ENCODE results near the gene BTF3.

The BTF3 gene

DNA sequence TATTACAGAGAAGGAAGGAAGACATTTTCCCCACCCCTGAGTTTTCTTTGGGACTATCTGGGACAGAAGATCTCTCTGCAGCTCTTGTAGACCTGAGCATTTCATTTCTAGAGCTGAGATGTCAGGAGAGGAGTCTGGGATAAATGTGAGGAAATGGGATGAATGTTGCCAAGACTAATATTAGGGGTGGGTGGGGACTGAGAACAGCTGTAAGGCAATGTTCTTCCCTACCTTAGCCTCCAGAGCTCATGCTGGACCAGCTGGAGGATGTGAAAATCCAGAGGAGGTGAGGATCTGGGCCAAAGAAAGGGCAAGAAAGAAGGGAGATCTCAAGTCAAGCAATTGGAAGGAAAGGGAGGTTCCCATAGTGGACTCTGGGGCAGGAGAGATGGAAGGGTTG lies 26.6 kb upstream of the BTF3 start:
- no peaks in the 10 kb centered on the region for H3K36me3 ChIP-seq (replicated peaks; ENCODE audit: insufficient read depth, low read length)
- no peak overlapping the region for H3K27ac ChIP-seq (ENCODE audit: low read length)
- no peak for DNase-seq
- no peak overlapping the region for H3K9ac ChIP-seq (ENCODE audit: low read length)
- no peak overlapping the region for H3K4me2 ChIP-seq (ENCODE audit: low read depth, low read length)
- H2AFZ ChIP-seq (ENCODE audit: low read length) = no peak overlapping the region
- no peaks in the 10 kb centered on the region for H3K79me2 ChIP-seq (ENCODE audit: low read length)
- H3K9me3 ChIP-seq (replicated peaks; ENCODE audit: insufficient read depth, low read length) = no peaks in the 10 kb centered on the region
- no peak overlapping the region for H3K4me3 ChIP-seq (ENCODE audit: low read length)
- H3K9me2 ChIP-seq (replicated peaks; ENCODE audit: insufficient read depth, low read length) = no peaks in the 10 kb centered on the region
- H3K4me1 ChIP-seq (ENCODE audit: low read length) = no peaks in the 10 kb centered on the region
- no peaks in the 10 kb centered on the region for H4K20me1 ChIP-seq (ENCODE audit: insufficient read depth, low read length)
- no peaks in the 10 kb centered on the region for H3F3A ChIP-seq (ENCODE audit: insufficient read depth, low read length)
- H3K27me3 ChIP-seq (replicated peaks; ENCODE audit: insufficient read depth, low read length) = no peaks in the 10 kb centered on the region
- TF ChIP-seq, protein P1, sequence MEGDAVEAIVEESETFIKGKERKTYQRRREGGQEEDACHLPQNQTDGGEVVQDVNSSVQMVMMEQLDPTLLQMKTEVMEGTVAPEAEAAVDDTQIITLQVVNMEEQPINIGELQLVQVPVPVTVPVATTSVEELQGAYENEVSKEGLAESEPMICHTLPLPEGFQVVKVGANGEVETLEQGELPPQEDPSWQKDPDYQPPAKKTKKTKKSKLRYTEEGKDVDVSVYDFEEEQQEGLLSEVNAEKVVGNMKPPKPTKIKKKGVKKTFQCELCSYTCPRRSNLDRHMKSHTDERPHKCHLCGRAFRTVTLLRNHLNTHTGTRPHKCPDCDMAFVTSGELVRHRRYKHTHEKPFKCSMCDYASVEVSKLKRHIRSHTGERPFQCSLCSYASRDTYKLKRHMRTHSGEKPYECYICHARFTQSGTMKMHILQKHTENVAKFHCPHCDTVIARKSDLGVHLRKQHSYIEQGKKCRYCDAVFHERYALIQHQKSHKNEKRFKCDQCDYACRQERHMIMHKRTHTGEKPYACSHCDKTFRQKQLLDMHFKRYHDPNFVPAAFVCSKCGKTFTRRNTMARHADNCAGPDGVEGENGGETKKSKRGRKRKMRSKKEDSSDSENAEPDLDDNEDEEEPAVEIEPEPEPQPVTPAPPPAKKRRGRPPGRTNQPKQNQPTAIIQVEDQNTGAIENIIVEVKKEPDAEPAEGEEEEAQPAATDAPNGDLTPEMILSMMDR (IDR thresholded peaks at IDR 0.05; ENCODE audit: low read length) = no peak
- no peak for TF ChIP-seq EZH2 (optimal IDR thresholded peaks at IDR 0.05; ENCODE audit: low read depth, low read length)
- no peak for TF ChIP-seq EZH2phosphoT487 (IDR thresholded peaks at IDR 0.05; ENCODE audit: low read length)

DNA sequence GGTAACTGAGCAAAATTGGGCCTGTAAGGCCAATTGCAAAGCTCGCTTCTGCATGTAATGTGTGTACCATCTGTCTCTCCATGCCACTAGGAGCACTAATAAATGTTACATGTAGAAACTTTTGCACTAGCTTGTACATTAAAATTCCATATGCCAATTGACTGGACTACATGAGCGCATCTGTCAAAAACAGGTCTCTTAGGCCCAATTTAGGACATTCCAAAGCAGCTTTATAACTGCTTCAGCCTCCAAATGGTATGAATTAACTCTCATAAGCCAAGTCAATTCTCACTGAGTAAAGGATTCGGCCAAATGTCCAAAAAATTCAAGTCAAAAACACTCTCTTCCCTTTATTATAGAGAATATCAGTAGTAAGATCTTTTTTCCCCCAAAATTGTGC lies 26.1 kb upstream of the BTF3 start:
- Histone ChIP-seq H3K4me1 (ENCODE audit: low read length) (no peaks in the 10 kb centered on the region), H3K79me2 (ENCODE audit: low read length) (no peaks in the 10 kb centered on the region), H3K36me3 (replicated peaks; ENCODE audit: insufficient read depth, low read length) (no peaks in the 10 kb centered on the region), H3K27me3 (replicated peaks; ENCODE audit: insufficient read depth, low read length) (no peaks in the 10 kb centered on the region), H4K20me1 (ENCODE audit: insufficient read depth, low read length) (no peaks in the 10 kb centered on the region), H3K4me2 (ENCODE audit: low read depth, low read length) (no peak overlapping the region), H3K9me3 (replicated peaks; ENCODE audit: insufficient read depth, low read length) (no peaks in the 10 kb centered on the region), H3K4me3 (ENCODE audit: low read length) (no peak overlapping the region), H3K9ac (ENCODE audit: low read length) (no peak overlapping the region), H3F3A (ENCODE audit: insufficient read depth, low read length) (no peaks in the 10 kb centered on the region), H2AFZ (ENCODE audit: low read length) (no peak overlapping the region), H3K27ac (ENCODE audit: low read length) (no peak overlapping the region), H3K9me2 (replicated peaks; ENCODE audit: insufficient read depth, low read length) (no peaks in the 10 kb centered on the region)
- TF ChIP-seq EZH2 (optimal IDR thresholded peaks at IDR 0.05; ENCODE audit: low read depth, low read length) (no peak), EZH2phosphoT487 (IDR thresholded peaks at IDR 0.05; ENCODE audit: low read length) (no peak)
- TF ChIP-seq, protein P1 (IDR thresholded peaks at IDR 0.05; ENCODE audit: low read length) = no peak
- DNase-seq = no peak

DNA sequence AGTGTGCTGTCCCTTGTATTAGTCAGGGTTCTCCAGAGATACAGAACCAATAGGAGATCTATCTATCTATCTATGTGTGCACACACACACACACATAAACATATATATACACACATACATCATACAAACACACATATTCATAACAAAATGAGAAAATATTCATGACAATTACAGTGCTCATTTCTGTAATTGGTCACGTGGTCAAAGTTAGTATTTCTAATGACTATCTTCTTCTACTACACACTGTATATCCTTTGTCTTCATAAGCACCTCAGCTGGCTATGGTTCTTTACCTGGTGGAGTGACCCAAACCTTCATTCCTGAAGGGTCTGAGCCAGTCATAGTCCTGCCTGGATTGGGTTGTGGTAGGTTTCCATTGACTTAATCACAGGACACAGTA lies 17.7 kb upstream of the BTF3 start:
- H3K4me1 ChIP-seq (ENCODE audit: low read length) = peaks cover 13% of the 10 kb centered on the region
- H3F3A ChIP-seq (ENCODE audit: insufficient read depth, low read length) = no peaks in the 10 kb centered on the region; the same call in 1 of the 2 replicates
- no peaks in the 10 kb centered on the region for H3K79me2 ChIP-seq (ENCODE audit: low read length)
- H3K9me3 ChIP-seq (replicated peaks; ENCODE audit: insufficient read depth, low read length) = no peaks in the 10 kb centered on the region
- H3K4me2 ChIP-seq (ENCODE audit: low read depth, low read length) = no peak overlapping the region
- H2AFZ ChIP-seq (ENCODE audit: low read length) = no peak overlapping the region
- H3K4me3 ChIP-seq (ENCODE audit: low read length) = no peak overlapping the region
- H3K36me3 ChIP-seq (replicated peaks; ENCODE audit: insufficient read depth, low read length) = no peaks in the 10 kb centered on the region
- H3K27ac ChIP-seq (ENCODE audit: low read length) = no peak overlapping the region
- TF ChIP-seq EZH2phosphoT487 (IDR thresholded peaks at IDR 0.05; ENCODE audit: low read length) (no peak), EZH2 (optimal IDR thresholded peaks at IDR 0.05; ENCODE audit: low read depth, low read length) (no peak)
- TF ChIP-seq, protein P1 (IDR thresholded peaks at IDR 0.05; ENCODE audit: low read length) = no peak
- no peak for DNase-seq
- no peak overlapping the region for H3K9ac ChIP-seq (ENCODE audit: low read length)
- no peaks in the 10 kb centered on the region for H3K27me3 ChIP-seq (replicated peaks; ENCODE audit: insufficient read depth, low read length)
- H4K20me1 ChIP-seq (ENCODE audit: insufficient read depth, low read length) = no peaks in the 10 kb centered on the region
- H3K9me2 ChIP-seq (replicated peaks; ENCODE audit: insufficient read depth, low read length) = no peaks in the 10 kb centered on the region
